GM13977 (cell line): ENCODE results near the gene RGS19.

ENCODE experiments used
- DNase-seq: peaks from one replicate; pipeline ENCODE4 v3.0.0; 2012; ENCODE audit warnings: low spot score
- in situ Hi-C: fragments of 300-500 bp; cut with MboI; formaldehyde crosslinking; loops from one replicate; pipeline ENCODE4 v1.12.0; 2022; ENCODE audit warnings: low sequenced_read_pairs, low pct_unique_long_range_greater_than_20kb, mixed read lengths, inconsistent platforms; ENCODE audit not compliant: unreplicated experiment
- TF ChIP-seq, protein P1 (sequence below): IDR thresholded peaks from 2 replicates; pipeline ENCODE4 v1.5.1; 2012; ENCODE audit warnings: mild to moderate bottlenecking, control low read depth; ENCODE audit not compliant: insufficient read depth; ENCODE audit errors: extremely low read depth, missing control alignments

Gene RGS19

GRCh38 chr20:64076061-64076997 is 3.0 kb downstream of the RGS19 start:
- in situ Hi-C loops: no loop called here

GRCh38 chr20:64075556-64075955 is 3.8 kb downstream of the RGS19 start:
- in situ Hi-C loops: no loop called here
- TF ChIP-seq, protein P1, sequence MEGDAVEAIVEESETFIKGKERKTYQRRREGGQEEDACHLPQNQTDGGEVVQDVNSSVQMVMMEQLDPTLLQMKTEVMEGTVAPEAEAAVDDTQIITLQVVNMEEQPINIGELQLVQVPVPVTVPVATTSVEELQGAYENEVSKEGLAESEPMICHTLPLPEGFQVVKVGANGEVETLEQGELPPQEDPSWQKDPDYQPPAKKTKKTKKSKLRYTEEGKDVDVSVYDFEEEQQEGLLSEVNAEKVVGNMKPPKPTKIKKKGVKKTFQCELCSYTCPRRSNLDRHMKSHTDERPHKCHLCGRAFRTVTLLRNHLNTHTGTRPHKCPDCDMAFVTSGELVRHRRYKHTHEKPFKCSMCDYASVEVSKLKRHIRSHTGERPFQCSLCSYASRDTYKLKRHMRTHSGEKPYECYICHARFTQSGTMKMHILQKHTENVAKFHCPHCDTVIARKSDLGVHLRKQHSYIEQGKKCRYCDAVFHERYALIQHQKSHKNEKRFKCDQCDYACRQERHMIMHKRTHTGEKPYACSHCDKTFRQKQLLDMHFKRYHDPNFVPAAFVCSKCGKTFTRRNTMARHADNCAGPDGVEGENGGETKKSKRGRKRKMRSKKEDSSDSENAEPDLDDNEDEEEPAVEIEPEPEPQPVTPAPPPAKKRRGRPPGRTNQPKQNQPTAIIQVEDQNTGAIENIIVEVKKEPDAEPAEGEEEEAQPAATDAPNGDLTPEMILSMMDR: no peak
- DNase-seq: no peak

More at GRCh38 chr20:64076061-64076997, 3.0 kb downstream of the RGS19 start:
- TF ChIP-seq, protein P1: no peak
- no peak for DNase-seq

- DNase-seq: no peak
- in situ Hi-C loops: no loop called here
- TF ChIP-seq, protein P1: no peak
Observed at GRCh38 chr20:64074963-64075362, 4.4 kb downstream of the RGS19 start.

DNA sequence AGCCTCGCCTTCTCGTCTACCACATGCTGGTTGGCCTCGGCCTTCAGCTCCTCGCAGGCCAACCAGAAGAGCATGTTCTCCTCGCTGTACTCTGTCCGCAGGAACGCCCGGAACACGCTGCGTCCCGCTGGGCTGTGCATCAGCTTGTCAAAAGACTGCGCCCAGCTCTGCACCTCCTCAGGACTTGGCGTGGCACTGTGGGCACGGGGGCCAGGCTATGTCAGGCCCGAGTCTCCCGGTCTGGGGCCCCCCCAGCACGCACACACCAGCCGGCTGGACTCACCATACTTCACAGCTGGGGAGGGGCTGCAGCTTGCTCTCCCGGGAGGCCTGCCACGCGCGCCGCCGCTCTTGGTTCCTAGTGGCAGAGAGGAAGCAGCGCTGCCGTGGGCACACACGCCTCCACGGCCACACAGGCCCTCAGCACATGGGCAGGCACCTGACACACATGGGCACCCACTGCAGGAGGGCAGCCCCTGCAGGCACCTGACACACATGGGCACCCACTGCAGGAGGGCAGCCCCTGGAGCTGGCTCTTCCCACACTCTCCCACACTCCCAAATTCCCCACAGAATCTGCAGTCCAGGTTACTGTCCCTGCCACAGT is 5.0 kb downstream of the RGS19 start:
- no peak for DNase-seq
- in situ Hi-C loops: no loop called here
- TF ChIP-seq, protein P1: no peak

DNA sequence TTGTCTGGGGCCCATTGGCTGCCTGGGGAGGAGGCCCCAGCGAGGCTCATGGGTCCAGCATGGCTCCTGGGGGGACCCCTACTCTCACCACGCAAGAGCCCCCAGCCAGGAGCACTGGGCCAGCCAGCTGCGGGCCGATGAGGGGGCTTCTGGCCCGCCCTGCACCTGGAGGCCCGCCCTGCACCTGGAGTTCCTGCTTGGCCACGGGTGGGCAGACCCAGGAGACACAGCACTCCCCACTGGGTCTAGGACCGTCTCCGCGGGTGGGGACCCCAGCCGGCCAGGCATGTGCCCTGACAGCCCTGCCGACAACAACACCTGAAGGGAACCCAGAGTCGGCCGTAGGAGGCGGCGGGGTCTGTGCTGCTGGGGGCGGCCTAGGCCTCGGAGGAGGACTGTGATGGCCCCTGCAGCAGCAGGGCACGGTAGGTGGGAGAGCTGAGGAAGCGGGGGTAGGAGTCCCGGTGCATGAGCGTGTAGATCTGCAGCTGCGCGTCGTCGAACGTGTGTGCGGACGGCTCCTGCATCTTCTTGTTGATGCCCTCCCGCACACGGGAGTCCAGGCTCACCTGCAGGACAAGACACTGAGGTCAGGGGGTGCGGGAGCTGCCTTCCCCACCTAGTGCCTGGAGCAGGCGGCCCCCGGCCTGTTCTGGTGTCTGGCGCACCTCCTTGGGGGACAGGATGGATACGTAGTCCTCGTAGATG is 5.7 kb downstream of the RGS19 start:
- no peak for DNase-seq
- in situ Hi-C loops: no loop called here
- TF ChIP-seq, protein P1: no peak

GRCh38 chr20:64072498-64073063 is 6.7 kb downstream of the RGS19 start:
- TF ChIP-seq, protein P1: no peak
- in situ Hi-C loops: no loop called here
- DNase-seq: no peak
